Central memory CD8-positive, alpha-beta T cell (primary cell): Measurements from ENCODE around the gene ENPP6.

ENCODE experiments used
- ATAC-seq: fragments of 150-1000 bp; cut with Tn5 transposase; replicated peaks from 2 replicates; pipeline ENCODE4 v1.10.0; 2022; ENCODE audit warnings: mild to moderate bottlenecking, moderate FRiP score, moderate number of reproducible peaks; ENCODE audit not compliant: poor library complexity, severe bottlenecking; ENCODE audit errors: extremely low read depth
- DNase-seq, 2 donors: peaks; one replicate each; pipeline ENCODE4 v3.0.0; 2021; ENCODE audit warnings: low spot score in 2 of 2
- H3K27ac Mint-ChIP-seq: one replicate; pipeline ENCODE4 v1.8.0; 2022; ENCODE audit warnings: low read depth, mild to moderate bottlenecking, moderate library complexity, mixed read lengths
- H3K27me3 Mint-ChIP-seq: one replicate; pipeline ENCODE4 v1.8.0; 2022; ENCODE audit warnings: mixed read lengths
- H3K36me3 Mint-ChIP-seq: one replicate; pipeline ENCODE4 v1.8.0; 2022; ENCODE audit warnings: mild to moderate bottlenecking, moderate library complexity, mixed read lengths; ENCODE audit not compliant: insufficient read depth
- H3K4me1 Mint-ChIP-seq: one replicate; pipeline ENCODE4 v1.8.0; 2022; ENCODE audit warnings: mixed read lengths
- H3K4me3 Mint-ChIP-seq: one replicate; pipeline ENCODE4 v1.8.0; 2022; ENCODE audit warnings: mild to moderate bottlenecking, moderate library complexity, mixed read lengths
- H3K9me3 Mint-ChIP-seq: one replicate; pipeline ENCODE4 v1.8.0; 2022; ENCODE audit warnings: mixed read lengths

ENPP6 gene

DNA sequence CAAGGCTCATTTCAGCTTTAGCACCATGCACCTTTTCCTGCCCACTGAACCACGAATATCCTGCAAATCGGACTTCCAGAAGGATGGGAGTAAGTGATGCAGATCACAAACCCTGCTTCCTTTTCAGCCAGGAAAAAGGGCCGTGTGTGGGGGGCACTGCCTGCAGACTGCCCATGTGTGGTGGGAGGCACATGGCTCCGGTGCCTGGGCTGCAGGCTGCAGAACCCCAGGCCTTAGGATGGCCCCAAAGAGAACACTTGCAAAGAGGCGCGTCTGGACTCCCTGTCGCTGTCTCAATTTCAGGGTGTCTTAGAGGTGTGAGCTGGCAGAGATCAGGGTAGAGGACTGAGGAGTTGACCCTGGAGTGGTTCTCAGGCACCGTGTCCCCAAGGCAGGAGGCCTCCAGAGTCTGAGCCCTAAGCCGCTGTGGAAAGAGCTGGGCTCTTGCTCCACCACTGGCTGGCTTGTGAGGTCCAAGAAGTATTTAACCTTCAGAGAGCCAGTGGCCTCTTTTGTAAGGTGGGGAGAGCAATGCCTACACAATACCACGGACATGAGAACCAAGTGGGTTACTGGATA is 97.0 kb downstream of the ENPP6 start:
- no peak for DNase-seq
- Mint-ChIP-seq H3K27me3 (peaks cover 45% of the 10 kb centered on the region), H3K4me1 (no peaks in the 10 kb centered on the region), H3K4me3 (no peak overlapping the region), H3K9me3 (no peaks in the 10 kb centered on the region), H3K36me3 (peaks cover 2% of the 10 kb centered on the region), H3K27ac (no peak overlapping the region)
- no peak for ATAC-seq

DNA sequence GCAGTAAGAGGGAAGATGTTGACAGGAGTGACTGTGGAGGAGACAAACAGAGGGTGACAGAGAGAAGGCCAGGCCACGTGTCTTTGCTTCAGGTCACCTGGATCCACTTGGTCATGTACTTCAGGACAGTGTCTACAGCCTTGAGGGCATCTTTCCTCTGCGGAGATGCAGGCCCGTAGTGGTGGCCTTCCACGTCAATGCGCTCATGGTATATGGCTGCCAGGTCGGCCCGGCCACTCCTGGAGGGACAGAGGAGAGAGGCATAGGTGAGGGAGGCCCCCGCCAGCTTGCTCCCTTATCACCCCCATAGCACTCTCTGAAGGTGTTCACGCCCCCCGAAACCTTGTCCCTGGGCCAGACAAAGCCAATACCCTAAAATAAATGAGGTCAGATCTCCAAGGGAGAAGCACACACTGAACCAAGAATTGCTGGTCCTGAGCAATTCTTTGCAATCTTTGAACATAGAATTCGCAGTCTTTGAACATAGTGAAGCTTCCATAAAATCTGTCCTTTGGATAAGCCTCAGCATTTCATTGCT is 99.9 kb downstream of the ENPP6 start:
- Mint-ChIP-seq H3K4me3 (no peak overlapping the region), H3K36me3 (peaks cover 2% of the 10 kb centered on the region), H3K4me1 (no peaks in the 10 kb centered on the region), H3K27me3 (peaks cover 33% of the 10 kb centered on the region), H3K9me3 (no peaks in the 10 kb centered on the region), H3K27ac (no peak overlapping the region)
- no peak for DNase-seq
- ATAC-seq: no peak

DNA sequence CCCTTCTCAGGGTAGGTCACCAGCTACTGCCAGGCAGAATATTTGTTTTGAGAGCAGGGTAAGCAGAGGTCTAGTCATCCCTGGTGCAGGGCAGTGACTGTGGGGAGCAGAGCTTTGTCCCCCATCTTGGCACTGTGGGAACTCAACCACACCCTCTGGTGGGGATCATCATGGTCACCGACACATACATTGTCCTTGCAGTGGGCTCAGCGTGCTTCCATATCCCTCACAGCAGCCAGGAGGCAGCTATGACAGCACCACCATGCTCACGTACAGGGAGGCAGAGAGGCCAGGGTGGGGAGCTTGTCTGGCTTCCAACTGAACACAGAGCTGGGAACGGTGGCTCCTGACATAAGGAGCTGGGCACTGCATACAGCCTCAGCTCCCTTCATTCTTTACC is 102.3 kb downstream of the ENPP6 start:
- no peaks in the 10 kb centered on the region for H3K9me3 Mint-ChIP-seq

DNA sequence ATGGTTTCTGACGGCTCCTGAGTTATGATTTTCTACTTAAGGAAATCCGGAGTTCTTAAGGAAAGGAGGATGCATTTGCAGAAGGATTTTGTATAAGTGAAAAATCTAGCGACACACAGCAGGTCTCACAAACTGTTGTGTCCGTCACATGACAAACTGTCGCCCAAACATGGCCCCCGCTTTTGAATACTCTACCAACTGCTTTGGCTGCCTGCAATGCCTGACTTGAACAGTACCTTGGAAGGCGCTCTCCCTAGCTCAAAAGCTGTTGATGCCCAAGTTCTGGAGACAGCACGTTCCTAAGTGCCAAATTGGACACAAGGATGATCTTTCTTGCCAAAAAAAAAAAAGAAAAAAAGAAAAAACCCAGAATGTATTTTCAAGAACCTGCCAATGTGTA is 103.2 kb downstream of the ENPP6 start:
- Mint-ChIP-seq H3K9me3 (no peaks in the 10 kb centered on the region), H3K27me3 (peaks cover 51% of the 10 kb centered on the region), H3K27ac (no peak overlapping the region), H3K4me3 (no peak overlapping the region), H3K36me3 (no peaks in the 10 kb centered on the region), H3K4me1 (no peaks in the 10 kb centered on the region)
- ATAC-seq (no peak), DNase-seq (no peak)

More for the DNA sequence above, 102.3 kb downstream of the ENPP6 start:
- H3K27me3 Mint-ChIP-seq: peaks cover 41% of the 10 kb centered on the region
- H3K4me1 Mint-ChIP-seq: no peaks in the 10 kb centered on the region
- ATAC-seq: no peak
- H3K27ac Mint-ChIP-seq: no peak overlapping the region
- H3K36me3 Mint-ChIP-seq: peaks cover 2% of the 10 kb centered on the region
- no peak overlapping the region for H3K4me3 Mint-ChIP-seq
- no peak for DNase-seq

DNA sequence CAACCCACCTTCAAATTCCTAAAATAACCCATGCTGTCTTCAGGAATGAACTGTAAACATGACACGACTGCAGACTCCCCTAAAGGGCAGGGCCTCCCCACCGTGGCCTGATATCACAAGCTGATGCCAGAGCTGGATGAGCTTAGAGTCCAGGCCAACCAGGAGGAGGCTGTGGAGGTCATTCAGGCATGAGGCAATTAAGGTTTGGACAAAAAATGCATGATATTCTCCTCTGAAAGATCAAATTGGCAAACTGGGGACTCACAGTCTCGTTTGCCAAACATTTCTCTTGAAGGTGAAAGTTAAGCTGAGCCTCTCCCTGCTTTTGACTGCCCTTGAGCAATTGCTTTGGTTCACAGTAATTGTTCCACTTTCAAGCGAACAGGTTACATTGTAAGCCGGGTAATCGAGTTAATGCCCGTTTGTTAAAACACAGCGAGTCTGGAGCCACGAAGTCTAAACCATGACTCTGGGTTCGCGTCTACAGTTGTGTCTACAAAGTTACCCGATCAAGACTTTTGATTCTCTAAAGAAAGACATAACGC is 105.6 kb downstream of the ENPP6 start:
- Mint-ChIP-seq H3K4me3 (no peak overlapping the region), H3K4me1 (no peaks in the 10 kb centered on the region), H3K27me3 (peaks cover 60% of the 10 kb centered on the region), H3K9me3 (no peaks in the 10 kb centered on the region), H3K36me3 (no peaks in the 10 kb centered on the region), H3K27ac (no peak overlapping the region)
- DNase-seq (no peak), ATAC-seq (no peak)

DNA sequence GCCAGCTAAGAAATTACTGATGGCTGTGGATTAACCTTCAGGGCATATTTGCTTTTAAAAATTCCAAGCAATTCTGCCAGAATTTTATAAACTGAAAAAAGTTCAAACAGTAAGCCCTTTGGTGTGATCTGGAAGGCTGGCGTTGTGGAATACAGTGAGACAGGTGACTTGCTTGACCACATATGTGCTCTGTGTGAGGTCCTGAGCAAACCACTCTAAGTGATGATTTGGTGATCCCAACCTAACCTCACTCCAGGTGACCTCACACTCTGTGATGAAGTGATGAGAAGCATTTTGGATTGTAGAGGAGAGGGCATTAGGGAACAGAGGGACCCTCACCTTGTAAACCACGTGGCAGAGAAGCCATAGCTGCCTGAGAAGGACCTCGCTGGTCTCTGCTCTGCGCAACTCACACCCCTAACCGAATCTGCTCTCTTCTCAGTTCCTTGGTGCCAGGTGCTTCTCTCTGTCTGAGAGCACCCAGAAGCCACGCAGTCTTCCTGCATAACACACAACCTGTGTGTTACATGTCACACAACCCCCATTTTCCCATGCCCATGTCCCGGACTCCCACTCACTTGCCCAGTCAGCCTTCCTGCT is 106.3 kb downstream of the ENPP6 start:
- Mint-ChIP-seq H3K4me1 (no peaks in the 10 kb centered on the region), H3K27me3 (peaks cover 60% of the 10 kb centered on the region), H3K36me3 (no peaks in the 10 kb centered on the region), H3K9me3 (no peaks in the 10 kb centered on the region), H3K4me3 (no peak overlapping the region), H3K27ac (no peak overlapping the region)
- ATAC-seq (no peak), DNase-seq (no peak)

DNA sequence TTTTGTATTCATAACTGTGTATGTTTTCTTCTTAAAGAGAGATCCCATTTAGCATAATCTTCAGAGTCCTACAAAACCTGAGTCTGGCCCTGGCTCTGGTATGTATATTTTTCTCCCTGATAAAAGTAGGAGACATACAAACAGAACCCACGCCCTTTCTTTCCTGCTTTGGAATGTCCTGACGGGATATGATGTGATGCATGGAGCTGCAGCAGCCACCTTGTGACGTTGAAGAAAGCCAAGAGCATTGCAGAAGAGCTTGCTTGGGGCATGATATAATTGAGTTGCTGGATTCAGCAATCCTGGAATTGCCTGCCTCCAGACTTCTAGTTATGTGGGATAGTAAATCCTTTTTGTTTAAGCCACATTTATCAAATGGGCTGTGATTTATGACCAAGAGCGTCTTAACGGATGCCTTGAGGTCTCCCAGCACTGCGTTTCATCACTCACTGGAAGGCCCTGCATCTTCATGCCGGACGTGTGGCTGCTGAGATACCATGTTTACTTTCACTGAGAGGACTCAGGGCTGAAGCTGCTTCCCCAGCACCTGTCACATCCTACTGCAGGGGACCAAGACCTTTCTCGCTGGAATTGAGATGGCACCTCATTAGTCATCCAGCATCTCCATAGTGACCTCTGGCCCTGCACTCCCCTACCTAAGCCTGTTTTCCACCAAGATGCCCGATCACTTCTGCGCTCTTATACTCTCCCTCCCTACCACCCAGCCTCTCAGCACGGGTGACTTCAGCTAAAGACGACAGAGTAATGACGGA is 107.0 kb downstream of the ENPP6 start:
- Mint-ChIP-seq H3K36me3 (no peaks in the 10 kb centered on the region), H3K27me3 (peaks cover 64% of the 10 kb centered on the region), H3K4me3 (no peak overlapping the region), H3K4me1 (no peaks in the 10 kb centered on the region), H3K27ac (no peak overlapping the region), H3K9me3 (no peaks in the 10 kb centered on the region)
- DNase-seq (no peak), ATAC-seq (no peak)

DNA sequence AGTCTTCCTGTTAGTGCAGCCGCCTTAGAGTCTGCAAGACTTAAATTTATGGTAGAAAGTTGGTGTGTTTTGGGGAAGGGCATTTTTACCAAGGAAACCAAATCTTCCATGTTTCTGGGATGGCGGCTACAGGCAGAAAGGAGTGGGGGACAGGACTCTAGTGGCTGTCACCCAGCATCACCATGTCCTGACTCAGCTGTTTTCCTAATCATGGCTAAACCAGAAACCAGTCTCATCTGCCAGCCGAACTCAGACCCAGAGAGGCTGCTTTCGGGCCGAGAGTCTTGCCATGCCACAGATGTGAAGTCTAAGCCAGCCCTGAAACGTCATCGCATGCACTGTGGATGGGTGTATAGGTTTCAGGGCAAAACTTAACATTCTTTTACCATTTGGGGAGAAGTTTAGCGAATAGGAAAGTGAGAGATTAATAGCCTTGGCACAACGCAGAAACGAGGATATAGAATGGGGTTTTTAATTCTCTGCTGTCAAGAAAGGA is 109.6 kb downstream of the ENPP6 start:
- ATAC-seq (no peak), DNase-seq (no peak)
- Mint-ChIP-seq H3K4me1 (no peaks in the 10 kb centered on the region), H3K27me3 (peaks cover 68% of the 10 kb centered on the region), H3K27ac (no peak overlapping the region), H3K9me3 (no peaks in the 10 kb centered on the region), H3K36me3 (no peaks in the 10 kb centered on the region), H3K4me3 (no peak overlapping the region)

DNA sequence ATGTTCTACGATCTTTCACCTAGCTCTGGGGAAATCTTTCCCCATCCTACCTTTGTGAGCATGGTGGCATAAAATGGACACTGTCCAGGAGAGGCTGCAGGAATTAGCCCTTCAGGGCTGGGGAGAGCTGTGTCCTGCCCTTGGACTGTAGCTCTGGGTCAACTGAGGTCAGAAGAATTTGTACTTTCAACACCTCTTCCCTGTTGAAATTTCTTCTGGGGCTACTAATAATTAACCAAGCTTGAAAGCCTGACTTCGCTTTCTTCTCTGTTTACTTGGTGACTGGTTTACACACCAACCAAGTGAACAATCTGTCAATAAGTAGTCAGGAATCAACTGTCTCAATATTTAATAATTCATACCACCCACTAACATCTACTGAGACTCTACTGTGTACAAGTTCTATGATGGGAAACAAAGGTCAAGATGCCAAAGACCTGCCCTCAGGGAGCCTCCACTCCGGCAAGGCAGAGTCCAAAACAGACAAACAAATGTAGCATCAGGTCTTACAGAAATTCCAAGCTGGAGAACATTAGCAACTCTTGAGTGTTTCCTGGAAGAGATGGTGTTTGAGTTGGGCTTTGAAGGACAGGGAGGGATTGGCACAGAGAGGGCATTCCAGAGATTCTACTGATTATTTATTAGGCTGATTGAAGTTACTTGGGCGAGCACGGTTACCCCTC is 113.1 kb downstream of the ENPP6 start:
- H3K27ac Mint-ChIP-seq: no peak overlapping the region
- H3K27me3 Mint-ChIP-seq: peaks cover 52% of the 10 kb centered on the region
- H3K4me1 Mint-ChIP-seq: peaks cover 4% of the 10 kb centered on the region
- no peak for ATAC-seq
- H3K36me3 Mint-ChIP-seq: no peaks in the 10 kb centered on the region
- no peak overlapping the region for H3K4me3 Mint-ChIP-seq
- DNase-seq: no peak
- no peaks in the 10 kb centered on the region for H3K9me3 Mint-ChIP-seq

DNA sequence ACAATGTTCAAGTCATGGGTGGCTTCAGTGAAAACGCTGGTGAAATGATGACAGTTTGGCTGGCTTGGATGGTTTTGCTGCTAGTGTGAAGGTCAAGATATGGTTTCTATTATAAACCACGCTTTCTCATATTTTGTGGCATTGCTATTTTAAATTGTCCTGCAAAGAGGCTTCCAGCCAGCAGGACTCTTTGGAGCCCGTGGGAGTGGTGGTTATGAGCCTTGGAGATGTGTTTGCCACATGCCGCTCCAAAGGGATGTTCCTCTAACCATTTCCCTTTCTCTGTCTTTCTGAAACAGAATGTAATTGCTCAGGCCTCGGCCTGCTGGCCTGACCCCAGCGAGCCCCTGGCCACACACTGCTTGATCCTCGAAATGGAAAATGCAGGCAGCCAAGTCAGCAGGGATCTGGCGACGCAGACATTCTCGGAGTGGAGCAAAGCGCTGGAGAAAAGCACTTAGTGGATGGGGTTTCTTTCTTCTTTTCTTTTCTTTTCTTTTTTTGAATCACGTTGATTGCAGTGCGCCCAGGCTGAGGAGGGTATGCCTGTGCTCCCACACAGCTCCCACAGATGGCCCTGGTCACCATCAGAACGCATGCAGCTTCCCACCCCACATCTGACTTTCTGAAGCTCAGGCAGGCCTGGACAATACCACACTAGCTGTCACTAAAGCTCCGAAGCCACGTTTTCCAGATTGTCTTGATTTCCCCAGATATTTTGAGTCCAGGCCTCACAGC is 114.0 kb downstream of the ENPP6 start:
- no peak overlapping the region for H3K4me3 Mint-ChIP-seq
- no peaks in the 10 kb centered on the region for H3K9me3 Mint-ChIP-seq
- DNase-seq: no peak
- peaks cover 51% of the 10 kb centered on the region for H3K27me3 Mint-ChIP-seq
- peaks cover 4% of the 10 kb centered on the region for H3K4me1 Mint-ChIP-seq
- no peak for ATAC-seq
- no peaks in the 10 kb centered on the region for H3K36me3 Mint-ChIP-seq
- no peak overlapping the region for H3K27ac Mint-ChIP-seq

DNA sequence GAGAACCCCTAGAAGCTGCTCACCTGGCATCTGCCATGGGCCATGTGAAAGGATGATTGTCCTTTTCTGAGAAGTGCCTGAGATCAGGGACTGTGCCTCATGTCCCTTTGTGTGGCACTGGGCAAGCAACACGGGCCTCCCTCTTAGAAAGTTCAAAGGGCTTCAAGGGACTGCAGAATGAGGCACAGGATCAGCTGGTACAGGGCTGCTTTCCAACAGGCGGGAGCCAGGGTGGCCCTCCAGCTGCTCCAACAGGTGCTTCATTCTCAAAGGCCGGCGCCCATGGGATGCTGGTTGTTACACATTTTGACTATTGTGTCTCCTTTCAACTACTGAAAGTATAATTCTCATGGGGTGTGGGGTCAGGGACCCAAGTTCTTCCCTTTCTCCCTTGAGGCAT is 114.7 kb downstream of the ENPP6 start:
- Mint-ChIP-seq H3K9me3 (no peaks in the 10 kb centered on the region), H3K36me3 (no peaks in the 10 kb centered on the region), H3K27me3 (peaks cover 52% of the 10 kb centered on the region), H3K4me1 (peaks cover 4% of the 10 kb centered on the region), H3K4me3 (no peak overlapping the region), H3K27ac (no peak overlapping the region)
- DNase-seq (no peak), ATAC-seq (no peak)

DNA sequence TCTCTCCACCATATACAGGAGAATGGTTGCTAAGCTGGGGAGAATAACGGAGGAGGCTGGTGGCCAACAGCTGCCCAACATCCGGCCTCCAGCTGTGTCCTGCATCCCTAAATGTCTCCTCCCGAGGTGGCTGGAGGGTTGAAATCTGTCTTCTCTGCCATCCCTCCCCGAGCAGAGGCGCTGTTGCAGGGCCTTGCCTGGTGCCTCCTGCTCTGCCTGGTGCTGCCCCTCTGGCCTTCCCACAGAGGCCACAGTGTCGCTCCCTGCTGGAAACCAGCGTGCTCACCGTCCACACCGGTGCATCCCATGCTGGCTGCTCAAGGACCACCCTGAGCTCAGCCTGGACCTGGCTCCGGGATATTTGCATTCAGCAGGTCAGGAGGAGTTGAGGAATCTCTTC is 115.2 kb downstream of the ENPP6 start:
- Mint-ChIP-seq H3K9me3 (no peaks in the 10 kb centered on the region), H3K4me3 (no peak overlapping the region), H3K4me1 (peaks cover 4% of the 10 kb centered on the region), H3K27me3 (peaks cover 55% of the 10 kb centered on the region), H3K36me3 (no peaks in the 10 kb centered on the region), H3K27ac (no peak overlapping the region)
- ATAC-seq (no peak), DNase-seq (no peak)
